ENCODE results near the gene LRRTM1. TPM values are rescaled to one million over a fixed set of nuclear protein-coding genes. Genes with fewer than 3 reads are reported as not detected.
A peak's percentile ranks its signal among the peaks of the same experiment; 100 is the strongest.

Gene LRRTM1
- total RNA-seq, 1 donor from 2014 or later: not detected

- DNase-seq (ENCODE audit: low read depth): no peak
Measured at GRCh38 chr2:80302314-80303005, 2.1 kb downstream of the LRRTM1 start.

- DNase-seq (ENCODE audit: low read depth): no peak
Measured at GRCh38 chr2:80302001-80302313, 2.6 kb downstream of the LRRTM1 start.

GRCh38 chr2:80300954-80301353, 3.6 kb downstream of the LRRTM1 start:
- no peak for DNase-seq (ENCODE audit: low read depth)

GRCh38 chr2:80300346-80300745, 4.2 kb downstream of the LRRTM1 start:
- no peak for DNase-seq (ENCODE audit: low read depth)

GRCh38 chr2:80299661-80300060, 4.9 kb downstream of the LRRTM1 start:
- no peak for DNase-seq (ENCODE audit: low read depth)

- no peak for DNase-seq (ENCODE audit: low read depth)
Measured at GRCh38 chr2:80298954-80299353, 5.6 kb downstream of the LRRTM1 start.

GRCh38 chr2:80293039-80293438, 11.5 kb downstream of the LRRTM1 start:
- no peak for DNase-seq (ENCODE audit: low read depth)

GRCh38 chr2:80292474-80292873, 12.1 kb downstream of the LRRTM1 start:
- peak; percentile 8 for DNase-seq (ENCODE audit: low read depth)

GRCh38 chr2:80291656-80292055, 12.9 kb downstream of the LRRTM1 start:
- DNase-seq (ENCODE audit: low read depth): no peak

GRCh38 chr2:80288576-80288975, 16.0 kb downstream of the LRRTM1 start:
- peak; percentile 16 for DNase-seq (ENCODE audit: low read depth)

GRCh38 chr2:80281049-80281448, 23.5 kb downstream of the LRRTM1 start:
- no peak for DNase-seq (ENCODE audit: low read depth)

- no peak for DNase-seq (ENCODE audit: low read depth)
Measured at GRCh38 chr2:80280598-80280997, 24.0 kb downstream of the LRRTM1 start.

GRCh38 chr2:80269806-80270205, 34.7 kb downstream of the LRRTM1 start:
- no peak for DNase-seq (ENCODE audit: low read depth)

- no peak for DNase-seq (ENCODE audit: low read depth)
Measured at GRCh38 chr2:80266231-80266630, 38.3 kb downstream of the LRRTM1 start.

- DNase-seq (ENCODE audit: low read depth): no peak
Measured at GRCh38 chr2:80259292-80259691, 45.3 kb downstream of the LRRTM1 start.

- no peak for DNase-seq (ENCODE audit: low read depth)
Measured at GRCh38 chr2:80258793-80259192, 45.8 kb downstream of the LRRTM1 start.

GRCh38 chr2:80258341-80258740, 46.2 kb downstream of the LRRTM1 start:
- DNase-seq (ENCODE audit: low read depth): no peak

GRCh38 chr2:80257450-80257849, 47.1 kb downstream of the LRRTM1 start:
- no peak for DNase-seq (ENCODE audit: low read depth)

GRCh38 chr2:80256782-80257167, 47.8 kb downstream of the LRRTM1 start:
- DNase-seq (ENCODE audit: low read depth): no peak

GRCh38 chr2:80255918-80256781, 48.4 kb downstream of the LRRTM1 start:
- peak; percentile 25 for DNase-seq (ENCODE audit: low read depth)

GRCh38 chr2:80252294-80252986, 52.1 kb downstream of the LRRTM1 start:
- DNase-seq (ENCODE audit: low read depth): no peak

Measured in renal cortical epithelial cell (primary cell).